NCI-H345 treated with DMSO at 0.1 percent for 48 hours (cell line): ENCODE data around the gene DNAH17.

Experiments used
- DNase-seq: peaks from one replicate; lab custom pipeline; 2025; ENCODE audit not compliant: unreplicated experiment; lab: John Stamatoyannopoulos, UW

The DNAH17 gene

DNA sequence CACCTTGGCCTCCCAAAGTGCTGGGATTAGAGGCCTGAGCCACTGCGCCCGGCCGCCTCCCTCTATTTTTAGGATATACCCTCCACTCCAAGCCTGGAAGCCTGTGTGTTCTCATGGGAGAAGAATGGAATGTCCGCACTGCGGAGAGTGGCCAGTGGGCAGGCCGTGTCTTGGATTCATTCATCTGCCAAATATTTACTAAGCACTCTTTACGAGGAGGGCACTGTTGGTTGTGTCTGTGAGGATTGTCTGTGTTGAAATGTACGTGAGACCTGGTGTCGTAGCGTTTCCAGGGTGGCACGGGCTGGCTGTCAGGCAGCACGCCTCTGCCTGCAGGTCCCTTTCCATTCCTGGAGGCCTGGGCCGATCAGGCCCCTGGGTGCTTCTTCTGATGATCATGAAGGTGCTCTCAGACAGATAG lies 179.5 kb downstream of the DNAH17 start:
- no peak for DNase-seq

DNA sequence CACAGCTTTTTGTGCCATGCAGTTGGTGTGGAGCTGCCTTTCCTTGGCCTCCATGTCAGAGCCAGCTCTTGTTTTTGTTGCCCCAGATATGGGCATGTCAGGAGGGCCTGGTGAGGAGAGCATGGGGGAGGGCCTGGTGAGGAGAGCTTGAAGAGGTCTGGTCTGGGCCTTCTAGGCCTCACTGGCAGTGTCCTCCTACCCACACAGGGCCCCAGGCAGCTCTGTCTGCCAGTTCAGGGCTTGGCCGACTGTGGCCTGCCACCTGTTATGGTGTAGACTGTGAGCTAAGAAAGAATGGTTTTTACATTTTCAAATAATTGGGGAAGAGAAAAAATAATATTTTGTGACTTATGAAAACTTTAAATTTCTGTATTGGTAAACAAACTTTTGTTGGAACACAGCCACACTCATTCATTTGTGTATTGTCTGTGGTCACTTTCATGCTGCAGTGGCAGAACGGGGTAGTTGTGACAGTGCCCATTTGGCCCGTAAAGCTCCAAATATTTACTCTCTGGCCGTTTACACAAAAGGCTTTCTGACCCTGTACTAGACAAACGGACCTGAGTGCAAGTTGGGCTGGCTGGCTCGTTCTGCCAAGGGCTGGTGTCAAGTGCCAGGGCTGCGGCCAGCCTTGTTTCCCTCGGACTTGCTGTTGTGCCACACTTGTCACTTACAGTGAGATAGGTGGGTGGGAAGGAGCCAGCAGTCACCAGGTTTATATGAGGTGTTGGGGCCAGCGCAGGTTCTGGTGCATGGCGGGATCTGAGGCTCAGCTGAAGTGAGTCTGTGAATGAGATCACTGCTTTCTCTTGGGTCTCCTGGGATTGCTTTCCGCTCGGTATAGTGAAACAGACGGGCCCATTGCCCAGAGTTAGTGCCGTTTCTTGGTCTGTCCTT lies 180.5 kb downstream of the DNAH17 start:
- no peak for DNase-seq

DNA sequence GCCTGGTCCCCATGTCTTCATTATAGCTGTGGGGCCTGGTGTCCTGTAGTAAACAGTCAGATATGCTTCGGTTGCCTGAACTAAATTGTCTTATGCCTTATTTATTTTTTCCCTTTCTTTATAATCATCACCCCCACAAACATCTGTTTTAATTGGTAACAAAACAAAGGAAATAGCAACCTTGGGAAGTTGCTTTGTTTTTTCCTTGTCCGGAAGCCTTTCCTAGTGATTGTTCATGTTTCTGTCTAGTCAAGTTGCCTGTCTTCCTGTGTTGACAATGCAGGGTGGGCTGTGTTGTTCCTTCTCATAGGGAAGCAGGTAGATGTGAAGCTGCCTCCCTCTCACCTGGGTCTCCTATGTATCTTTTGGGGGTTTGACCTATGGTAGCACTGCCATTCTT lies 182.0 kb downstream of the DNAH17 start:
- no peak for DNase-seq

DNA sequence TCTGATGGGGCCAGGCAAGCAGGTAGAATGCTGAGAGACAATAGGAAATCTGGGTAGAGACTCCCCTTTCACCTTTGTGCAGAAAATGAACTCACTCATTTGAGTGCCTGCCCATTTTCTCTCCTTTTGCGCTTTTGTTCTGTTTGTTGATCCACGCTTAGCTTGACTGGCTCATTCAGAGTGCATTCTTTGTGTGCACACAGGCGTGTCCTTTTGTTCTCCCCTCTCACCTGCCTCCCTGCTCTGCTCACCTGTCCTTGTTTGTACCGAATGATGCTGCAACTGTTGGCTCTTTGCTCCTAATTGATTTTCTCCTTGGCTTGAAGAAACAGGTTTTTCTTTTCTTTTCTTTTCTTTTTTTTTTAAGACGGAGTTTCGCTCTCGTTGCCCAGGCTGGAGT lies 183.0 kb downstream of the DNAH17 start:
- peak; percentile 100 for DNase-seq

- DNase-seq = no peak
Observed at GRCh38 chr17:78393575-78393974, 183.6 kb downstream of the DNAH17 start.

GRCh38 chr17:78392295-78392694 lies 184.9 kb downstream of the DNAH17 start:
- DNase-seq = no peak

DNA sequence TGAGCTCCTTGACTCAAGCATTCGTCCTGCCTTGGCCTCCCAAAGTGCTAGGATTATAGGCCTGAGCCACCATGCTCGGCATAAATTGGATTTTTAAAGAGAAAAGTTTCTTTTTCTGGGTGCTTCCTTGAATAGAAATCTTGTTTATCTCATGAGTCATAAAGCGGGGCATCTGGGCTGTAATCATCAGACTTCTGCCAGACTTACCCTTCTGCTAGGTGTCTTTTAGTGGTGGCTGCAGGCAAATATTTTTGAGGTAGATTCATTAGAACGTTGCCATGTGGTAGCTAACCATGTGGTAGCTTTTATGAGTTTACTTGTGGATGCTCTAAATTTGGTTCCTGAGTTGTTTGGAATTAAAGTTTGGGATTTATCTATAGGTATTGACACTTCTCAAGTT lies 185.4 kb downstream of the DNAH17 start:
- DNase-seq = no peak

GRCh38 chr17:78391051-78391431 lies 186.2 kb downstream of the DNAH17 start:
- DNase-seq = no peak

GRCh38 chr17:78390241-78391050 lies 186.8 kb downstream of the DNAH17 start:
- DNase-seq = no peak

DNA sequence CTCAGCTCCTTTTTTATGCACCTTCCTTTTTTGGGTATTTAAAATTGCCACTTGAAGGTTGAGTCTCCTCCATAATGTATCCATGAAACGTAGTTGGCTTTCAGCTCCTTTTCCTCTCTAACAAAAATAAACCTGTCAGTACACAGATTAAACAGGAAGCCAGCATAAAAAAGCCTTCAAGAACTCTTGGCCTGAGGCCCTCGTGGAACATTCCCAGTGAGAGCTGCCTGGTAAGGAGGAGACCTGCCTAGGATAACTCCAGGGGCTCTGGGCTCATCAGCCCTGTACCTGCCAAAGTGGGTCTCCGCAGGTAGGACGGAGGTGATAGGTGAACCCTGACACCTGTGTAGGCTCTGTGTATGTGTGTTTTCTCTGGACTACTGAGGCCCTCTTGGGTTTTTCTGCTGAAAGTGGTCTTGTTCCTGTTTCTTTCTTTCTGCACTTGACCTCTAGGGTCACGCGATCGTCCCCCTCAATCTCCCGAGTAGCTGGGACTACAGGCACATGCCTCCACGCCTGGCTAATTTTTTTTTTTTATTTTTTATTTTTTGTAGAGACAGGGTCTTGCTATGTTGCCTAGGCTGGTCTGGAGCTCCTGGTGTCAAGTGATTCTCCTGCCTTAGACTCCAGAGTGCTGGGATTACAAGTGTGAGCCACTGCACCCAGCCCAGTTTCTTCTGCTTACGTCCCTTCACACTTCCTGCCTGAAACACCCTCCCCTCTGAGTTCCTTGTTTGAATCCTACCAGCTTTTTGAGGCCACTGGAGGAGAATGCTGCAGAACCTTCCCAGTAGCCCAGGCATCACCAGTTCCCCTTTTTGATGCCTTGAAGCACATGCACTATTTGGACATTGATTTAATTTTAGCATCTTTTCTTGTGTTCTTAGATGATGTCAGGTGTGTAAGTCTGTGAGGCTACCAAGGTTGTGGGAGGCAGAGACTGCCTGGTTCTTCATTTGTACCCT lies 188.9 kb downstream of the DNAH17 start:
- DNase-seq = no peak

DNA sequence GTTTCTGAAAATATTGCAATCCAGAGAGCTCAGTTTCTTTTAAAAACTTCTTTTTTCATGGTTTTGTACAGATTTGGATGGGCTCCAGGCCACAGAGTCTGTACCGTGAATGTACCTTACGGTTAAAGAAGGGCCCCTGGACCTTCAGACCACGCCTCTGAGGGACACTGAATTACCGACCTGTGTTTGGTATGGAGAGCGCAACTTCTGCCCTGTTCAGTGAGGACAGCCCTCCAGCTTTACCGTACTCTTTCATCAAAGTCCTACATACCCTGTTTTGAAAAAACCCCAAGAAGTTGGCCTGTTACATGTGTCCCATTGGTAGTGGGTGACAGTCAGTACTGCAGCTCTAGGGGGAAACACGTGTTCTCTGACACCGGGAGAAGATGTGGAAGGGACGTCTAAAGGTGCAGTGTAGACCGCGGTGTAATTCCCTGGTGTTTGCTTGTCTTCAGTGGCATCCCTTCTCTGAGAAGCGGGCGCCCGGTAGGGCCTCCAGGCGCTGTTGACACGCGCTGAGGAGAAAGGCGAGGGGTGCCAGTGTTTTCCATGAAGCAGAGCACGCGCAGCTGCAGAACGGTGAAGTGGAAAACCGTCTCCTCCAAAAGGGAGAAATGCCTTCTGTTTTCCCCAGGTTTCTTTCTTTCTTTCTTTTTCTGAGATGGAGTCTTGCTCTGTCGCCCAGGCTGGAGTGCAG lies 192.6 kb downstream of the DNAH17 start:
- no peak for DNase-seq

DNA sequence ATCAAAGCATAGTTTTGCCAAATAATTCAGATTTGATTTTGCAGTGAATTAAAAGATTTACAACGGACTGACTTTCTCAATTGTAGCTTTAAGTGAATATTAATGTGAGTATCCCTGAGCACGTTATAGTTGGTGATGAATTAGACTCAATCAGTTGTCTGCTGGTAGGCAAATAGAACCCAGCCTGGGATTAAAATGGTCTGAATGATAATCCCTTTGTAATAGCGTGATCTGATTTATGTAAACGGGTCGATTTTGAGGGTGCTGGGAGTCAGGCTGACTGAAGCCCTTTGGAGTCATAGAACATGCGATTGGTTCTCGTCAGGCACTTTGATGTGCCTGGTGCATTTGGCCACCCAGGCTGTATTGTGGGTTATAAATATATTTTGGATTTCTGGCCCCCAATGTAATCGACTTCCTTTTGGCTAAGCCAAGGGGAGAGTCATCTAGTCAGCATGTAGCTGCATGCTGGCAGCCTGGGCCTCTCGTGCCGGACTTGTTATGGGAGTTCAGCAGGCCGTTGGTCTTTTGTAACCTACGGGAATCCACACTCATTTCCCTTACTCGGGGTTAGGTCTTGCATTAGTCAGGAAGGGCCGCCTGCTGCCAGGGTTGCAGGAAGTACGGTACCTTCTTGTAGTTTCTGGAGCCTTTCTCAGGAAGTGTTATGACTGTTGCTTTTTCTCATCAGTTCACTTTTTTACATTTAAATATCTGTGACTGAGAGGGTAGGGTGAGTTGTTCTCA lies 193.3 kb downstream of the DNAH17 start:
- no peak for DNase-seq

- no peak for DNase-seq
Observed at GRCh38 chr17:78381601-78382232, 195.5 kb downstream of the DNAH17 start.

DNA sequence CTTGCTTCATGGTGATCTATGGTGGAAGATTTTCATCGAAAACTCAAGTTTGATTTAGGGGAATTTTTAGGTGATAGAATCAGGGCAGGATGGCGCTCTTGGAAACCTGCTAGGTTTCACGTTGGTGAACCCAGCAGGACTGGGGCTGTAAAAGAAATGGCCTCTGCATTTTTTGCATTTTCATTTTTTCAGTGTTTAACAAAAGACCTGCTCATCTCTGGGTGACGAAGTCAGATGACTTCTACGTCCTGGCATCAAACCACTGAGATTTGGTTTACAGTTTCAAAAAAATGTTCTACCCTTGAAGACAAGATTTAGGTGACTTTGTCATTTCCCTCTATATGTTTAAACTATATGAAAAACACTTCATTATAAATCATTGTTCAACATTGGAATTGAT lies 196.8 kb downstream of the DNAH17 start:
- no peak for DNase-seq

GRCh38 chr17:78379131-78379491 lies 198.1 kb downstream of the DNAH17 start:
- DNase-seq = no peak

DNA sequence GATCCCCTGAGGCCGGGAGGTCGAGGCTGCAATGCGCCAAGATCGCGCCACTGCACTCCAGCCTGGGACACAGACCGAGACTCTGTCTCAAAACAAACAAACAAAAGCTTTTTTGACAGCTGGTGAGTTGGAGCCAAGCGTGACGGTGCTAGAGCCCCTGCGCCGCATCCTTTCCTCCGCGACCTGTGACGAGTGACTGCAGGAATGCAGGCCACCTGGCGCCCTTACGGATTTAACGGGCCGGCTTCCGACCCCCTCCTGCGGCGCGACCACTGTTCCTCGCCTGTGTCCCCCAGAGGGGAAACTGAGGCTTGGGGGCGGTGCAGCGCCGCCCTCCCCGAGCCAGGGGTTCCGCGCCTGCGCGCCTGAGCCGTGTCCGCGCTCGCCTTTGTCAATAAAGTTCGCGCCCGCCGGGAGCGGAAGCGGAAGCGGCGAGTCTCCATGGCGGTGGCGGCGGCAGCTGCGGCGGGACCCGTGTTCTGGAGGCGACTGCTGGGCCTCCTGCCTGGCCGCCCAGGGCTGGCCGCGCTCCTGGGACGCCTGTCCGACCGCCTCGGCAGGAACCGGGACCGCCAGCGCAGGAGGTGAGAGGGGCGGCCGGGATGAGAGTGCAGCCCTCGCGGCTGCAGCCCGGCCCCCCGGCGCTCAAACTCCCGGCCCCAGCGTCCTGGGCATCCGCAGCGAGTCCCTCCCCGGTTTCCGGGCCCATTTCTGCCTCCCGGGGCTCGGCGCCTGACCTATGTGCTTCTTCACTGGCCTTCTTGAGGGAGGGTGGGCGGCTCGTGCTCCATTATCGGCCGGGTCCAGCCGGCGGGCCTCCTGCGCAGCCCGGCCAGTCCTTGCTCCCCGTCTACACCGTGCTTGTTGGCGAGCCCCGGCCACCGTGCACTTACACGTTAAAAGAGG lies 198.7 kb downstream of the DNAH17 start, which contains the start of gene PGS1:
Gene PGS1 (plus strand): TSS at position 425 of the 906 bp plus-strand sequence. CDS start 17 bp downstream, at position 442.
- DNase-seq = peak; percentile 48

- DNase-seq = no peak
Observed at GRCh38 chr17:78377858-78378224, 199.4 kb downstream of the DNAH17 start.

DNA sequence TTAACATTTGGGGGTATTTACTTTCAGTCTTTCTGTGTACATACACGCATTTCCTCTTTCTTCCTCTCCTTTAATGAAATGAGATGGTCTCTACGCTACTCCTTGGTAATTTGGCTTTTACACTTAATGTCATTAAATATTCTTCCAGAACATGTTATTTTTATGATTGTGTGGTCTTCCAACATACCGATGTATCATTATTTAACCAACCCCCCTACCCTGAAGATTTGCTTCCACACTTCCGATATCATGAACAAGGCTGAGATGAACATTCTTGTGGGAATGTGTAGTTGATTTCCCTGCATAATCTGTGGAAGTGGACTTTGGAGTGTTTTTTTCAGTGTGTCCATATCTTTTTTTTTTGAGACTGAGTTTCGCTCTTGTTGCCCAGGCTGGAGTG lies 201.0 kb downstream of the DNAH17 start:
- DNase-seq = no peak
